ENCODE data around the gene SHLD2. TPM values are rescaled to one million over a fixed set of nuclear protein-coding genes. Genes with fewer than 3 reads are reported as not detected.
A peak's percentile ranks its signal among the peaks of the same experiment; 100 is the strongest.
"Not testable (repeated sequence)": the region's sequence is repeated elsewhere in the genome, so short reads cannot be mapped to it uniquely, and the experiment has no call there.

Gene SHLD2
- total RNA-seq, 4 donors from 2014 or later = 7.2 to 15.2 (median 12.3) TPM

- H3K27me3 ChIP-seq; H3K4me1 ChIP-seq; H3K27ac ChIP-seq; H3K4me3 ChIP-seq; intact Hi-C loops (cut with DNase I; ENCODE audit: low total_unique reads); ATAC-seq; DNase-seq; H3K36me3 ChIP-seq; in situ Hi-C loops (cut with MboI; ENCODE audit: low sequenced_read_pairs in 4 of 4); H3K9me3 ChIP-seq: not testable (repeated sequence)
Observed at GRCh38 chr10:87172178-87172577, 77.2 kb downstream of the SHLD2 start.

GRCh38 chr10:87177587-87177986, 82.6 kb downstream of the SHLD2 start:
- DNase-seq; H3K4me3 ChIP-seq; H3K27ac ChIP-seq; H3K36me3 ChIP-seq; ATAC-seq; H3K27me3 ChIP-seq; intact Hi-C loops (cut with DNase I; ENCODE audit: low total_unique reads); H3K4me1 ChIP-seq; in situ Hi-C loops (cut with MboI; ENCODE audit: low sequenced_read_pairs in 4 of 4); H3K9me3 ChIP-seq: not testable (repeated sequence)

- H3K4me1 ChIP-seq; H3K27me3 ChIP-seq; H3K9me3 ChIP-seq; ATAC-seq; H3K27ac ChIP-seq; in situ Hi-C loops (cut with MboI; ENCODE audit: low sequenced_read_pairs in 4 of 4); H3K4me3 ChIP-seq; intact Hi-C loops (cut with DNase I; ENCODE audit: low total_unique reads): not testable (repeated sequence)
- peak in 1 of 2 donors; percentile 18 for DNase-seq
- peaks cover 0 to 13% of the 10 kb centered on the region in 2 donors for H3K36me3 ChIP-seq
Observed at GRCh38 chr10:87184421-87184820, 89.4 kb downstream of the SHLD2 start.

GRCh38 chr10:87186016-87186415, 91.0 kb downstream of the SHLD2 start:
- intact Hi-C loops (cut with DNase I; ENCODE audit: low total_unique reads); ATAC-seq; H3K27ac ChIP-seq; H3K9me3 ChIP-seq; DNase-seq; H3K4me3 ChIP-seq; H3K27me3 ChIP-seq; in situ Hi-C loops (cut with MboI; ENCODE audit: low sequenced_read_pairs in 4 of 4); H3K4me1 ChIP-seq: not testable (repeated sequence)
- H3K36me3 ChIP-seq = peaks cover 0 to 13% of the 10 kb centered on the region in 2 donors

GRCh38 chr10:87187573-87187972, 92.6 kb downstream of the SHLD2 start:
- H3K4me3 ChIP-seq; DNase-seq; H3K27ac ChIP-seq; in situ Hi-C loops (cut with MboI; ENCODE audit: low sequenced_read_pairs in 4 of 4); intact Hi-C loops (cut with DNase I; ENCODE audit: low total_unique reads); H3K27me3 ChIP-seq; ATAC-seq; H3K4me1 ChIP-seq; H3K9me3 ChIP-seq: not testable (repeated sequence)
- H3K36me3 ChIP-seq = peaks cover 0 to 13% of the 10 kb centered on the region in 2 donors

- in situ Hi-C loops (cut with MboI; ENCODE audit: low sequenced_read_pairs in 4 of 4); ATAC-seq; H3K4me3 ChIP-seq; H3K27me3 ChIP-seq; DNase-seq; H3K4me1 ChIP-seq; H3K9me3 ChIP-seq; H3K27ac ChIP-seq; intact Hi-C loops (cut with DNase I; ENCODE audit: low total_unique reads): not testable (repeated sequence)
- H3K36me3 ChIP-seq = peaks cover 0 to 12% of the 10 kb centered on the region in 2 donors
Observed at GRCh38 chr10:87191841-87192240, 96.8 kb downstream of the SHLD2 start.

GRCh38 chr10:87200924-87201323, 105.9 kb downstream of the SHLD2 start:
- in situ Hi-C loops (cut with MboI; ENCODE audit: low sequenced_read_pairs in 4 of 4); H3K4me1 ChIP-seq; H3K27me3 ChIP-seq; H3K9me3 ChIP-seq; H3K36me3 ChIP-seq; intact Hi-C loops (cut with DNase I; ENCODE audit: low total_unique reads): not testable (repeated sequence)
- H3K4me3 ChIP-seq = peak overlapping the region; percentile 21 to 35 (median 30)
- DNase-seq (peak; percentile 56 to 80), ATAC-seq (peak; percentile 94 to 99)
- peak overlapping the region; percentile 44 to 64 (median 55) for H3K27ac ChIP-seq

- intact Hi-C loops (cut with DNase I; ENCODE audit: low total_unique reads); DNase-seq; in situ Hi-C loops (cut with MboI; ENCODE audit: low sequenced_read_pairs in 4 of 4); H3K27me3 ChIP-seq; H3K9me3 ChIP-seq; ATAC-seq; H3K4me3 ChIP-seq; H3K27ac ChIP-seq; H3K4me1 ChIP-seq; H3K36me3 ChIP-seq: not testable (repeated sequence)
Observed at GRCh38 chr10:87204801-87205200, 109.8 kb downstream of the SHLD2 start.

GRCh38 chr10:87206922-87207321, 111.9 kb downstream of the SHLD2 start:
- H3K9me3 ChIP-seq; H3K27ac ChIP-seq; H3K27me3 ChIP-seq; H3K4me3 ChIP-seq; DNase-seq; ATAC-seq; in situ Hi-C loops (cut with MboI; ENCODE audit: low sequenced_read_pairs in 4 of 4); H3K4me1 ChIP-seq; intact Hi-C loops (cut with DNase I; ENCODE audit: low total_unique reads); H3K36me3 ChIP-seq: not testable (repeated sequence)

- intact Hi-C loops (cut with DNase I; ENCODE audit: low total_unique reads); DNase-seq; in situ Hi-C loops (cut with MboI; ENCODE audit: low sequenced_read_pairs in 4 of 4): not testable (repeated sequence)
Observed at GRCh38 chr10:87210309-87210708, 115.3 kb downstream of the SHLD2 start.

GRCh38 chr10:87211848-87212247, 116.8 kb downstream of the SHLD2 start:
- in situ Hi-C loops (cut with MboI; ENCODE audit: low sequenced_read_pairs in 4 of 4); H3K4me3 ChIP-seq; DNase-seq; H3K27me3 ChIP-seq; ATAC-seq; H3K9me3 ChIP-seq; intact Hi-C loops (cut with DNase I; ENCODE audit: low total_unique reads); H3K27ac ChIP-seq; H3K36me3 ChIP-seq; H3K4me1 ChIP-seq: not testable (repeated sequence)

More at GRCh38 chr10:87210309-87210708, 115.3 kb downstream of the SHLD2 start:
- H3K27me3 ChIP-seq, H3K27ac ChIP-seq, H3K9me3 ChIP-seq, ATAC-seq, H3K36me3 ChIP-seq, H3K4me3 ChIP-seq, H3K4me1 ChIP-seq: not testable (repeated sequence)

- H3K4me3 ChIP-seq; ATAC-seq; DNase-seq; H3K27ac ChIP-seq; H3K27me3 ChIP-seq; H3K36me3 ChIP-seq; in situ Hi-C loops (cut with MboI; ENCODE audit: low sequenced_read_pairs in 4 of 4); intact Hi-C loops (cut with DNase I; ENCODE audit: low total_unique reads); H3K4me1 ChIP-seq; H3K9me3 ChIP-seq: not testable (repeated sequence)
Observed at GRCh38 chr10:87213150-87213765, 118.3 kb downstream of the SHLD2 start.

All from gastrocnemius medialis (tissue), 4 donors.